Endothelial cell of umbilical vein (primary cell): Measurements from ENCODE around the gene PTS. TPM values are rescaled to one million over a fixed set of nuclear protein-coding genes. Genes with fewer than 3 reads are reported as not detected.

Source experiments
- BruUV-seq: library from RNA; stranded (reverse); fragments of 400-500 nt; replicated peaks from 2 replicates; lab custom pipeline; 2021; lab: Mats Ljungman, UMichigan
- CTCF ChIA-PET: fragments of 300-600, 350-600 bp; sonication (Branson Sonifier 250); formaldehyde crosslinking; loops from one replicate; lab custom pipeline; 2021; ENCODE audit warnings: antibody characterized with exemption, inconsistent platforms; lab: Charles Lee
- POLR2A ChIA-PET: fragments of 300-600, 350-600 bp; sonication (Branson Sonifier 250); formaldehyde crosslinking; loops from one replicate; lab custom pipeline; 2021; ENCODE audit warnings: antibody characterized with exemption, inconsistent platforms; lab: Charles Lee
- DNase-seq: peaks from one replicate; pipeline ENCODE4 v3.0.0-alpha.2; 2011; ENCODE audit warnings: low read depth, low spot score
- FAIRE-seq: peaks from 2 replicates; lab custom pipeline; 2011; peaks lifted over from hg19 to GRCh38; lab: Jason Lieb, UNC
- H2AFZ ChIP-seq: 2 replicates; pipeline ENCODE4 v1.6.0; 2012; ENCODE audit warnings: low read depth, low read length, control low read depth, inconsistent platforms
- H3K27ac ChIP-seq: 2 replicates; pipeline ENCODE4 v1.5.1; 2011; ENCODE audit warnings: low read depth, mild to moderate bottlenecking, control low read depth, low read length, moderate library complexity; ENCODE audit not compliant: insufficient read depth
- H3K27me3 ChIP-seq, 2 experiments: 2 replicates each; pipeline versions ENCODE4 v1.6.0 to v1.6.1; 2011; ENCODE audit warnings: low read length in 2 of 2, mixed read lengths in 1 of 2; ENCODE audit not compliant: control insufficient read depth in 2 of 2, insufficient read depth in 2 of 2
- H3K36me3 ChIP-seq, 2 experiments: 2 replicates in 1 of 2; 3 replicates in 1 of 2; pipeline ENCODE4 v1.5.1; 2011; ENCODE audit warnings: low read length in 2 of 2, mild to moderate bottlenecking in 1 of 2, moderate library complexity in 1 of 2; ENCODE audit not compliant: control insufficient read depth in 2 of 2, insufficient read depth in 2 of 2; ENCODE audit errors: extremely low read depth in 1 of 2
- H3K4me1 ChIP-seq: 3 replicates; pipeline ENCODE4 v1.5.1; 2011; ENCODE audit warnings: mild to moderate bottlenecking, low read length; ENCODE audit not compliant: control insufficient read depth, insufficient read depth; ENCODE audit errors: extremely low read depth
- H3K4me2 ChIP-seq: 2 replicates; pipeline ENCODE4 v1.6.1; 2011; ENCODE audit warnings: low read length, control low read depth, mixed read lengths; ENCODE audit not compliant: insufficient read depth
- H3K4me3 ChIP-seq, 3 experiments: fragments of 200-600 bp in 1 of 3; sonication (generic), shearing (Covaris generic) in 1 of 3; replicated peaks in 1 of 3; 2 replicates each; pipeline ENCODE4 v1.5.1; 2011 to 2016; ENCODE audit warnings: control low read depth in 3 of 3, low read length in 3 of 3, mild to moderate bottlenecking in 2 of 3, inconsistent platforms in 1 of 3, low read depth in 1 of 3, moderate library complexity in 1 of 3; ENCODE audit not compliant: insufficient read depth in 1 of 3
- H3K79me2 ChIP-seq: 2 replicates; pipeline ENCODE4 v1.6.0; 2012; ENCODE audit warnings: low read length, inconsistent platforms; ENCODE audit not compliant: control insufficient read depth, insufficient read depth
- H3K9ac ChIP-seq: replicated peaks from 2 replicates; pipeline ENCODE3; 2011; ENCODE audit warnings: low read length, control low read depth; ENCODE audit not compliant: insufficient read depth; ENCODE audit errors: extremely low read depth
- H3K9me1 ChIP-seq: replicated peaks from 3 replicates; pipeline ENCODE4 v1.6.0; 2011; ENCODE audit warnings: mild to moderate bottlenecking, low read length; ENCODE audit not compliant: control insufficient read depth, insufficient read depth; ENCODE audit errors: extremely low read depth
- H3K9me3 ChIP-seq: replicated peaks from 2 replicates; pipeline ENCODE4 v1.5.1; 2012; ENCODE audit warnings: low read length, inconsistent platforms; ENCODE audit not compliant: control insufficient read depth, insufficient read depth
- H4K20me1 ChIP-seq: replicated peaks from 2 replicates; pipeline ENCODE3; 2011; ENCODE audit warnings: mild to moderate bottlenecking, low read length; ENCODE audit not compliant: control insufficient read depth, insufficient read depth; ENCODE audit errors: extremely low read depth
- EZH2 ChIP-seq: IDR thresholded peaks from 2 replicates; pipeline ENCODE4 v1.6.1; 2012; ENCODE audit warnings: borderline replicate concordance, low read depth, mild to moderate bottlenecking, moderate library complexity, low read length, inconsistent platforms; ENCODE audit not compliant: severe bottlenecking
- FOS ChIP-seq: IDR thresholded peaks from 2 replicates; pipeline ENCODE4 v1.6.1; 2011; ENCODE audit warnings: mild to moderate bottlenecking, low read length, moderate library complexity, borderline replicate concordance; ENCODE audit not compliant: insufficient read depth
- JUN ChIP-seq: IDR thresholded peaks from 2 replicates; pipeline ENCODE4 v1.6.1; 2011; ENCODE audit warnings: borderline replicate concordance, low read depth; ENCODE audit not compliant: insufficient read length, insufficient read depth
- MYC ChIP-seq: IDR thresholded peaks from one replicate; pipeline ENCODE4 v1.6.1; 2011; ENCODE audit warnings: mild to moderate bottlenecking, low read depth, low read length
- dilution Hi-C: fragments of 300-500 bp; cut with MboI; formaldehyde crosslinking; loops from one replicate; pipeline ENCODE4 v1.15.0; 2019; ENCODE audit warnings: low sequenced_read_pairs; ENCODE audit not compliant: extremely low pct_ligation_motif_present
- intact Hi-C: fragments of 100-400 bp; cut with micrococcal nuclease; formaldehyde crosslinking; loops from one replicate; pipeline ENCODE4 v1.10.0; 2022
- polyA plus RNA-seq, 4 experiments: library from polyadenylated mRNA; depleted of rRNA in 3 of 4; stranded (reverse) in 3 of 4; unstranded in 1 of 4; fragments of >200 nt; gene quantifications; 2 replicates each; pipeline versions ENCODE4 v1.2.1 to v1.2.3, GENCODE V29; 2011 to 2012; ENCODE audit warnings: missing spikeins in 1 of 4
- total RNA-seq: library from RNA; stranded (reverse); gene quantifications from 2 replicates; pipeline ENCODE4 v1.2.3, GENCODE V29; 2021
- TF ChIP-seq, protein P1 (sequence below), 2 donors: IDR thresholded peaks; 1 replicate in 1 of 2; 2 replicates in 1 of 2; pipeline ENCODE4 v1.5.1; 2011; ENCODE audit warnings: low read length in 2 of 2, mild to moderate bottlenecking in 2 of 2, moderate library complexity in 2 of 2, control low read depth in 1 of 2, inconsistent platforms in 1 of 2, low read depth in 1 of 2; ENCODE audit not compliant: insufficient read depth in 1 of 2; ENCODE audit errors: extremely low read depth in 1 of 2

PTS gene
- total and polyA plus RNA-seq, 2 donors (not counting 3 experiments of a cell fraction or from before 2014, with no cell fraction given) = 29.1 to 45.7 TPM

DNA sequence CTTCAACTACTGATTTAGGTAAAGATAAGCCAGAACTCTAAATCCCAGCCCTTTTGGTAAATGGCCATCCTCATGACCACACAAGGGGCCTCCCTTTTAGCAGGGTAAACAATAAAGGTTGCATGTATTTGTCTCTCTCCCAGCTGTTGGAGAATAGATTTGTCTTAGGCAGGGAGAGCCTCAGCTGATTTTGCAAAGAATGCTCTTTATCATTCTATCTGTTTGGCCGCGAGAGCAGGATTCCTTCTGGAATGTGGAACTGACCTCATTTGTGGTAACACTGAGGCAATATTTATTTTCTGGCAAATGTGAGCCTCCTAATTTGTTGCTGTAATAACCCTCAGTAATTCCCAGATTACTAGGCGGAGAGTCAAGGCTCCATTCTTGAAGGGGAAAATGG, 15.3 kb downstream of the PTS start:
- H3K4me3 ChIP-seq = no peak overlapping the region
- no peaks in the 10 kb centered on the region for H3K9me3 ChIP-seq
- dilution Hi-C loops (no loop called here), intact Hi-C loops (no loop called here)
- no peaks in the 10 kb centered on the region for H3K27me3 ChIP-seq
- H3K4me2 ChIP-seq = no peak overlapping the region
- H3K79me2 ChIP-seq = no peaks in the 10 kb centered on the region
- no peak for DNase-seq
- FAIRE-seq = no peak
- H3K4me1 ChIP-seq = no peaks in the 10 kb centered on the region
- H3K9me1 ChIP-seq = no peaks in the 10 kb centered on the region
- no TSS peak for BruUV-seq
- H3K9ac ChIP-seq = no peak overlapping the region
- no peaks in the 10 kb centered on the region for H4K20me1 ChIP-seq
- CTCF ChIA-PET = interaction anchor here (1.9 kb wide), 1 partner anchor 39 kb away, joined by 7 read pairs; no protein-coding TSS in a partner anchor
- H2AFZ ChIP-seq = no peak overlapping the region
- TF ChIP-seq JUN (no peak), FOS (no peak), MYC (no peak), EZH2 (no peak)
- TF ChIP-seq, protein P1, sequence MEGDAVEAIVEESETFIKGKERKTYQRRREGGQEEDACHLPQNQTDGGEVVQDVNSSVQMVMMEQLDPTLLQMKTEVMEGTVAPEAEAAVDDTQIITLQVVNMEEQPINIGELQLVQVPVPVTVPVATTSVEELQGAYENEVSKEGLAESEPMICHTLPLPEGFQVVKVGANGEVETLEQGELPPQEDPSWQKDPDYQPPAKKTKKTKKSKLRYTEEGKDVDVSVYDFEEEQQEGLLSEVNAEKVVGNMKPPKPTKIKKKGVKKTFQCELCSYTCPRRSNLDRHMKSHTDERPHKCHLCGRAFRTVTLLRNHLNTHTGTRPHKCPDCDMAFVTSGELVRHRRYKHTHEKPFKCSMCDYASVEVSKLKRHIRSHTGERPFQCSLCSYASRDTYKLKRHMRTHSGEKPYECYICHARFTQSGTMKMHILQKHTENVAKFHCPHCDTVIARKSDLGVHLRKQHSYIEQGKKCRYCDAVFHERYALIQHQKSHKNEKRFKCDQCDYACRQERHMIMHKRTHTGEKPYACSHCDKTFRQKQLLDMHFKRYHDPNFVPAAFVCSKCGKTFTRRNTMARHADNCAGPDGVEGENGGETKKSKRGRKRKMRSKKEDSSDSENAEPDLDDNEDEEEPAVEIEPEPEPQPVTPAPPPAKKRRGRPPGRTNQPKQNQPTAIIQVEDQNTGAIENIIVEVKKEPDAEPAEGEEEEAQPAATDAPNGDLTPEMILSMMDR (IDR thresholded peaks at IDR 0.05; ENCODE audit: extremely low read depth in 1 of 2, insufficient read depth in 1 of 2, low read depth in 1 of 2, low read length in 2 of 2) = no peak
- no peak overlapping the region for H3K27ac ChIP-seq
- POLR2A ChIA-PET = no interaction called here
- H3K36me3 ChIP-seq = peaks cover 6 to 7% of the 10 kb centered on the region in 2 experiments

DNA sequence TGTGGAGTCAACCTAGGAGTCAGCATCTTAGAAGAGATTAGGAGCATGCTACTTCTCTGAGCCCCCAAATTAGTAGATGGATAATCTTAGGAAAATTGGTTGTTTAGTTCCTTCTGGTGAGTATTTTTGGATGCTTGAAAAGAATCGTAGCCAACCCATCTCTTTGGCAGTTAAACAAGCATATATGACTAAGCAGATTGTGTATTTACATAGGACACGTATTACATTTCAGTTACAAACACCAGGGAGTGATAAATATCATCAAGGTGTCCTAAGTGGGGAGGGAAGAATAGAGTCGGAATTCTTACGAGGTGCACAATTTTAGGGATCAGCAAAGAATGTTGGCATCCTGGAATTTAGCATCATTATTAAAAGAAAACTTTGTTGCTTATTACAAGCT, 21.0 kb downstream of the PTS start:
- H3K27ac ChIP-seq = no peak overlapping the region
- BruUV-seq = no TSS peak
- dilution Hi-C loops (no loop called here), intact Hi-C loops (no loop called here)
- H3K79me2 ChIP-seq = no peaks in the 10 kb centered on the region
- H3K9me3 ChIP-seq = no peaks in the 10 kb centered on the region
- H2AFZ ChIP-seq = no peak overlapping the region
- H3K27me3 ChIP-seq = no peaks in the 10 kb centered on the region
- H3K9me1 ChIP-seq = no peaks in the 10 kb centered on the region
- POLR2A ChIA-PET = no interaction called here
- DNase-seq (no peak), FAIRE-seq (no peak)
- H4K20me1 ChIP-seq = no peaks in the 10 kb centered on the region
- no peaks in the 10 kb centered on the region for H3K4me1 ChIP-seq
- H3K4me2 ChIP-seq = no peak overlapping the region
- H3K4me3 ChIP-seq = no peak overlapping the region
- H3K36me3 ChIP-seq = no peaks in the 10 kb centered on the region
- CTCF ChIA-PET = interaction anchor here (0.6 kb wide), 1 partner anchor 32 kb away, joined by 3 read pairs; no protein-coding TSS in a partner anchor
- no peak for TF ChIP-seq EZH2
- no peak for TF ChIP-seq JUN
- no peak overlapping the region for H3K9ac ChIP-seq
